Amygdala (tissue), 56 donors: ENCODE data around the gene SLC22A14.
A peak's percentile ranks its signal among the peaks of the same experiment; 100 is the strongest.
"Not testable (repeated sequence)": the region's sequence is repeated elsewhere in the genome, so short reads cannot be mapped to it uniquely, and the experiment has no call there.

Source experiments
- DNase-seq, 56 donors: peaks; one replicate each; lab custom pipeline; 2025; lab: John Stamatoyannopoulos, UW

The SLC22A14 gene, protein sequence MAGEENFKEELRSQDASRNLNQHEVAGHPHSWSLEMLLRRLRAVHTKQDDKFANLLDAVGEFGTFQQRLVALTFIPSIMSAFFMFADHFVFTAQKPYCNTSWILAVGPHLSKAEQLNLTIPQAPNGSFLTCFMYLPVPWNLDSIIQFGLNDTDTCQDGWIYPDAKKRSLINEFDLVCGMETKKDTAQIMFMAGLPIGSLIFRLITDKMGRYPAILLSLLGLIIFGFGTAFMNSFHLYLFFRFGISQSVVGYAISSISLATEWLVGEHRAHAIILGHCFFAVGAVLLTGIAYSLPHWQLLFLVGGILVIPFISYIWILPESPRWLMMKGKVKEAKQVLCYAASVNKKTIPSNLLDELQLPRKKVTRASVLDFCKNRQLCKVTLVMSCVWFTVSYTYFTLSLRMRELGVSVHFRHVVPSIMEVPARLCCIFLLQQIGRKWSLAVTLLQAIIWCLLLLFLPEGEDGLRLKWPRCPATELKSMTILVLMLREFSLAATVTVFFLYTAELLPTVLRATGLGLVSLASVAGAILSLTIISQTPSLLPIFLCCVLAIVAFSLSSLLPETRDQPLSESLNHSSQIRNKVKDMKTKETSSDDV

DNA sequence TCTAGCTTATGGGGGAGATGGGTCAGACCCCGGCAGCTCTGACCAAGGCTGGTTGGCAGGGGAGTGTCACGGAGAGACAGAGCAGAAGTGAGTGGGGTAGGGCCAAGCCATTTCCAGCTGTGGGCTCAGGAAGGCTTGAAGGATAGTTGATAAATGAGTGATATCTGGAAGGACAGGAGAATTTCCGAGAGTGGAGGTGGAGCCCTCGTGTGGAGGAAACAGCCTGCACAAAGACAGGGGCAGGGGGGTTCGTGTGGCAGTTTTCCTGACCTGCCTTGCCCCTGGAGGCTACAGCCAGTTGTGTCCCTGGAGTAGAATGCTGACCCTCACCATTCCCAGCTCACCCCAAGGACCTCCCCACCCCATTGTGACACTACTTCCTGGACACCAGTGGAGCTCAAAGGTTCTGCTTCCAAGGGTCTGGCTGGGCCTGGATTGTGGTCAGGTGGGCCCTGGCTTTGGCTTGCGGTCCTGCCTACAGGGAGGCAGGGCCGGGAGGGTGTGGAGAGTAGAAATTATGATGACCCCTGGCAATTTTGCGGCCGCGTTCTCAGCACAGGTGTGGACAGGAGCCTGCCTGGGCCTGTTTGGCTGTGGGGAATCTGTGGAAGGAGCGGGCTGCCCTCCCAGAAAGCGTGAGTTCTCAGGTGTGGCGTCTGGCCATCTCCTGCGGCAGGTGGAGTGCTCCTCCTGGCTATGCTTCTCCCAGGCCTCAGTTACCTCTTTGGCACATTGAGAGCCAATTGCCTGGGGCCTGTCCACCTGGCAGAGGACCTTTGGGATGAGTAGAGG is at the start of gene SLC22A14:
SLC22A14 (plus strand) TSS at position 400 of the 792 bp plus-strand sequence. CDS start 23,733 bp downstream, outside the sequence.
- DNase-seq, result no peak

- no peak for DNase-seq
Observed at GRCh38 chr3:38232701-38233100, 49.4 kb upstream of the SLC22A14 start.

- DNase-seq, result no peak
Observed at GRCh38 chr3:38235466-38235865, 46.6 kb upstream of the SLC22A14 start.

DNA sequence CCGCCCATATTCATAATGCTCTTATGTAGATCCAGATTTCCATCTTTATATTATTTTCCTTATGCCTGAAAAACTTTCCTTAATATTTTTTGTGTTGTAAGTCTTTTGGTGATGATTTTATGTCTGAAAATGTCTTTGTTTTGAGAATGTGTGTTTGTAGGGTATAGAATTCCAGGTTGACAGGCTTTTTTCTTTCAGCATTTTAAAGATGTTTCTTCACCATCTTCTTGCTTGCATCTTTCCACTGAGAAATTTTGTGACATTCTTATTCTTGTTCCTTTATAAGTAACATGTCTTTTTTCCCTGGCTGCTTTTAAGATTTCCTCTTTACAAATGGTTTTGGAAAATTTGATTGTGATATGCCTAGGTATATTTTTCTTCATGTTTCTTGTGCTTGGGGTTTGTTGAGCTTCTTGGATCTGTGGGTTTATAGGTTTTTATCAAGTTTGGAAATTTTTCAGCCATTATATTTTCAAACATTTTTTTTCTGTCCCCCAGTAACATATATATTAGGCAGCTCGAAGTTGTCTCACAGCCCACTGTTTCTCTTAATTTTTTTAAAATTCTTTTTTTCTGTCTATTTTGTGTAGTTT is 43.6 kb upstream of the SLC22A14 start:
- DNase-seq, result no peak

GRCh38 chr3:38242812-38243211 is 39.3 kb upstream of the SLC22A14 start:
- not testable (repeated sequence) for DNase-seq

- DNase-seq, result no peak
Observed at GRCh38 chr3:38245930-38246329, 36.2 kb upstream of the SLC22A14 start.

DNA sequence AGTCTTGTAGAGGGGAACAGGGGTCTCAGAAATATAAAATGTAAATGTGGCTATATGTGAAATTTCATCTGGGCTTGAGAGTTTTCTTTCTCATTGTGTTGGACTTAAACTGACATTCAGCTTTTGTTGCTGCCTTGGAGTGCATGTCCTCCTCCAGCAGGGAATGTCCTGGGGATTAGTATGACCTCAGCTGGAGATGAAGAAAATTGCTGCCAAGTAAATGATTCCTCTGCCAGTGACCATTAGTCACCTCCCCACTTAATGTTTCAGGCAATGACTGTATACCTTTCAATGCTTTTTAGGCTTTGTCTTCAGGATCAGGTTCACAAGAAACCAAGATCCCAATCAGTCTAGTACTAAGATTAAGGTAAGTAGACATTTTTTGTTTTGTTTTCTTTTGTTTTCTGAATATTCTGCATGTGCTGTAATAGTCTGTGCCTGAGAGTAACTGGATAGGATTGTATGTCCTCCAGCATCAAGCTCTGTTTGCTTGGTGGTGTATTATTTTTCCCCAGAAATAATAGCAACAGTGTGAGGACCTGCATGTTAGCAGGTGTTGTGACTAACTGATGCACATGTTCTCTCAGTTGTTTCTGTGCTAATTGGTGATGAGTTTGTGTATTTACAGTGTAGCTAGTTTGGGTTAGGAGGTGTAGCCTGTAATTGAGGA is 34.6 kb upstream of the SLC22A14 start:
- peak in 1 of 56 donors; percentile 3 for DNase-seq

GRCh38 chr3:38250198-38250597 is 31.9 kb upstream of the SLC22A14 start:
- DNase-seq, result no peak

- no peak for DNase-seq
Observed at GRCh38 chr3:38251197-38251596, 30.9 kb upstream of the SLC22A14 start.

GRCh38 chr3:38253704-38254103 is 28.4 kb upstream of the SLC22A14 start:
- DNase-seq, result no peak

- DNase-seq, result no peak
Observed at GRCh38 chr3:38254872-38255271, 27.2 kb upstream of the SLC22A14 start.

DNA sequence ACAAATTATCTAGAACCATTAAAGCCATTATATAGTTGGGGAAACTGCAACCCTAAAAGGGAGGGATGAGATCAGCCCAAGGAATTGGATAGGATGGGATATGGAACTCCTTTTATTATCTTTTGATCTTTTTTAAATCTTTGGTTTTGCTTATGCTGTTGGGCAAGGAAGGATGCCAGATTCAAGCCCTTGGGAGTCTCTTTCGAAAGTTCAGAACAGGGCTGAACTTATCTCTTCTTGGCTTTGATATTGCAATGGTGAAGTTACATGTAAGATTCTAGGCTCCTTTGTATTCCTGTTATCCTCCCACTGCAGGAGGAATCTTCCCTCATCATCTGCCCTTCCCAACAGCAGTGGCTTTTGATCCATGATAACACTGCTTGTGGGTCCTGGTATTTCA is 26.5 kb upstream of the SLC22A14 start:
- DNase-seq, result no peak

DNA sequence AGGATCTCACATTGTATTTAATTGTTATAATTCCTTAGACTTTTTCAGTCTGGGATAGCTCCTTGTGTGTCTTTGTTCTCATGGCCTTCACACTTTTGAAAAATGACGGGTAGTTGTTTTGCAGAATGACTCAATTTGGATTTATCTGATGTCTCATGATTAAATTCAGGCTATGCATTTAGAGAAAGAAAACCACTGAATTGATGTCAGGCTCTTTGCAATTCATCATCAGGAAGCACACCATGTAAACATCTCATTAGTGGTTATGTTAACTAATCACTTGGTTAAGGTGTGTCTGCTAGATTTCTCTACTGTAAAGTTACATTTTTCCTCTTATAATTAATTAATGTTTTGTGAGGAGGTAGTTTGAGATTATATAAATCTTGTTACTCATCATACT is 24.5 kb upstream of the SLC22A14 start:
- DNase-seq, result no peak

GRCh38 chr3:38260474-38260873 is 21.6 kb upstream of the SLC22A14 start:
- no peak for DNase-seq

- DNase-seq, result no peak
Observed at GRCh38 chr3:38264353-38264771, 17.7 kb upstream of the SLC22A14 start.

GRCh38 chr3:38264779-38265178 is 17.3 kb upstream of the SLC22A14 start:
- DNase-seq, result no peak

GRCh38 chr3:38265604-38266307 is 16.3 kb upstream of the SLC22A14 start, which contains the start of gene SLC22A13:
Gene SLC22A13, plus strand, starts transcription at chr3:38265812. Its CDS starts 49 bp downstream, at chr3:38265861.
- DNase-seq, result no peak

DNA sequence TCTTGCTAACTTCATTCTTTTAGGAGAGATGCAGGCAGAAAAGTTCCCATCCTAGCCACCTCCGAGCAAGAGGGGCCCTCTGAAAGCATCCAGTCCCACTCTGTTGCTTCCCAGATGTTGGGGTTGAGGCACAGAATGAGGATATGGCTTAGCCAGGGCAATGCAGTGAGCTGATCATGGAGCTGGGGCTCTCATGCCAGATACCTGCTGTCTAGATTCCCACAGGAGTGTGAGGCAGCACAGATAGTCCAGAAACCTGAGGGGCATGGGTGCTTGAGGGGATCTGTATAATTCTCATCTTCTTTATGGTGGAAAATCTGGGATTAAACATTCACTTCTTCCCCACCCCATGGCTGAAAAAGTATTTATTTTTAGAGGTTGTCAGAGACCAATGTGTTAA is 15.3 kb upstream of the SLC22A14 start:
- no peak for DNase-seq

DNA sequence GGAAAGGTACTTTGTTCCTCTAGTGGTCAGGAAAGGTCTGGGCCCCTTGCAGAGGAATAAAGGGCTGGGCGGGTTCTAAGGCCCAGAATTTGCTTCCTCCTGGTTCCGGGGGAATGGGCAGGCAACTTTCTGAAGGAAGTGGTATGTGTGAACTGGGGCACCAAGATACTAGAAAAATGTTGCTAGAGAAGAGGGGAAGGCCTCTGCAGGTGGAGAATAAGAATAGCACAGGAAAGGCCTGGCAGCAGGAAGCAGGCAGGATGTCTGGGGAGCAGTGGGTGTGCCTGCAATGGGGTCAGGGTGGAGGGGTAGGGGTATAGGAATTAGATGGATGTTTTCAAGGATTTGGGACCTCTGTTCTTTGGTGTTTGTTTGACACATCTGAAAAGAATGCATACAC is 14.4 kb upstream of the SLC22A14 start:
- no peak for DNase-seq

- DNase-seq, result no peak
Observed at GRCh38 chr3:38268087-38268486, 14.0 kb upstream of the SLC22A14 start.
